Activated CD4-positive, alpha-beta T cell treated with anti-CD3 and anti-CD28 coated beads, Interleukin-2, Interleukin-4, amounts not matched to agents 100 ng/mL and 50 ng/mL, durations not matched to agents 16 hours and 8 hours (primary cell): ENCODE data around the gene TRPC4AP.
"Not testable (repeated sequence)": the region's sequence is repeated elsewhere in the genome, so short reads cannot be mapped to it uniquely, and the experiment has no call there.

Experiments
- DNase-seq: peaks from one replicate; pipeline ENCODE4 v3.0.0-alpha.2; 2020; ENCODE audit warnings: low spot score

TRPC4AP gene

GRCh38 chr20:35092524-35093266 lies at the start of gene TRPC4AP:
Gene TRPC4AP, minus strand, starts transcription at chr20:35092807. Its CDS starts 26 bp downstream, at chr20:35092781.
- DNase-seq: peak; percentile 91

- no peak for DNase-seq
Observed at GRCh38 chr20:35135867-35136586, 43.4 kb upstream of the TRPC4AP start.

- DNase-seq: no peak
Observed at GRCh38 chr20:35134880-35135279, 42.3 kb upstream of the TRPC4AP start.

GRCh38 chr20:35134472-35134871 lies 41.9 kb upstream of the TRPC4AP start:
- no peak for DNase-seq

GRCh38 chr20:35133735-35134134 lies 41.1 kb upstream of the TRPC4AP start:
- no peak for DNase-seq

GRCh38 chr20:35133031-35133430 lies 40.4 kb upstream of the TRPC4AP start:
- DNase-seq: no peak

GRCh38 chr20:35131934-35132333 lies 39.3 kb upstream of the TRPC4AP start:
- no peak for DNase-seq

GRCh38 chr20:35129647-35130069 lies 37.1 kb upstream of the TRPC4AP start:
- no peak for DNase-seq

- DNase-seq: no peak
Observed at GRCh38 chr20:35125753-35126152, 33.1 kb upstream of the TRPC4AP start.

GRCh38 chr20:35122756-35123405 lies 30.3 kb upstream of the TRPC4AP start:
- DNase-seq: no peak

GRCh38 chr20:35121186-35121585 lies 28.6 kb upstream of the TRPC4AP start:
- DNase-seq: no peak

- DNase-seq: peak; percentile 33
Observed at GRCh38 chr20:35120012-35120701, 27.6 kb upstream of the TRPC4AP start.

GRCh38 chr20:35117629-35118028 lies 25.0 kb upstream of the TRPC4AP start:
- no peak for DNase-seq

- peak; percentile 5 for DNase-seq
Observed at GRCh38 chr20:35117196-35117595, 24.6 kb upstream of the TRPC4AP start.

- DNase-seq: no peak
Observed at GRCh38 chr20:35116258-35116657, 23.7 kb upstream of the TRPC4AP start.

- DNase-seq: no peak
Observed at GRCh38 chr20:35115606-35116005, 23.0 kb upstream of the TRPC4AP start.

- not testable (repeated sequence) for DNase-seq
Observed at GRCh38 chr20:35112276-35112675, 19.7 kb upstream of the TRPC4AP start.

GRCh38 chr20:35111141-35111888 lies 18.7 kb upstream of the TRPC4AP start:
- DNase-seq: no peak

- no peak for DNase-seq
Observed at GRCh38 chr20:35108921-35109320, 16.3 kb upstream of the TRPC4AP start.

GRCh38 chr20:35106827-35107380 lies 14.3 kb upstream of the TRPC4AP start:
- no peak for DNase-seq

- no peak for DNase-seq
Observed at GRCh38 chr20:35104685-35105295, 12.2 kb upstream of the TRPC4AP start.
